ENCODE data around the gene AGXT2. TPM values are rescaled to one million over a fixed set of nuclear protein-coding genes. Genes with fewer than 3 reads are reported as not detected.
"Not testable (repeated sequence)": the region's sequence is repeated elsewhere in the genome, so short reads cannot be mapped to it uniquely, and the experiment has no call there.

AGXT2 gene
- total RNA-seq, 1 donor from 2014 or later, result not detected

DNA sequence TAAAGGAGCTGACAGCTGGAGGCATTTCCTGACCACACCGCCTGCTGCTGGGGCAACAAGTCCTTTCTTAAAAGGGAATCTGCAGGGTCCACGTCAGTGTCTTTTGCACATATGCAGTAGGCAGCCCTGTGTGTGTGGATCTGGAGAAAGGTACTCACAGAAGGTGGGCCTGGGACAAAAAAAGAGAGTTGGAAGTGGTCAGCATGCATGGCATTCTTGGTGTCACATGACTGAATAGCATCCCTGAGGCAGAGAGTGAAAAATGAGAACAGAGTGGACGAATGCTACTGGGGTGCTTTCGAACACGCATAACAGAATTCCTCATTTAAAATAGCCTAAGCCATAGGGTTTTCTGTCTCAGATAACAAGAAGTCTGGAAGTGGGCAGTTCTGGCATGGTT lies 71.4 kb downstream of the AGXT2 start:
- DNase-seq (ENCODE audit: low spot score), result no peak

DNA sequence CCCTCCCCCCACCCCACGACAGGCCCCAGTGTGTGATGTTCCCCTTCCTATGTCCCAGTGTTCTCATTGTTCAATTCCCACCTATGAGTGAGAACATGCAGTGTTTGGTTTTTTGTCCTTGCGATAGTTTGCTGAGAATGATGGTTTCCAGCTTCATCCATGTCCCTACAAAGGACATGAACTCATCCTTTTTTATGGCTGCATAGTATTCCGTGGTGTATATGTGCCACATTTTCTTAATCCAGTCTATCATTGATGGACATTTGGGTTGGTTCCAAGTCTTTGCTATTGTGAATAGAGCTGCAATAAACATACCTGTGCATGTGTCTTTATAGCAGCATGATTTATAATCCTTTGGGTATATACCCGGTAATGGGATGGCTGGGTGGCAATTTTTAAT lies 76.1 kb downstream of the AGXT2 start:
- not testable (repeated sequence) for DNase-seq (ENCODE audit: low spot score)

DNA sequence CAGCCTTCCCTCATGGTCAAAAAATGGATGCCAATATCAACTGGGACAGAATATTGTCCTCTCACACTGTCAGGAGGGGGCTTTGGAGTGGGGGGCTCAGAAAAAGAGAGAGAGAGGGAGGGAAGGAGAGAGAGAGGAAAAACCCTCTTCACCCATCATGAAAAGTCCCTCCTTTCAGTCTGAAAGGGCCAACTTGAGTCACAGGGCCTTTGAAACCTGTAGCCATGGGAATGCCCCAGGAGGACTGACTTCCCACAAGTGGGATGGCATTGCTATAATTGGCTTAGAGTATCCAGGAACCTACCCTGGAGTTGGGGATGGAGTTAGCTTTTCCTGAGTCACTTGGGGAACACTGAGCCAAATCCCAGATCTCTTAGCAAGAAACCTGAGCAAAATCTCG lies 77.2 kb downstream of the AGXT2 start:
- DNase-seq (ENCODE audit: low spot score), result no peak

DNA sequence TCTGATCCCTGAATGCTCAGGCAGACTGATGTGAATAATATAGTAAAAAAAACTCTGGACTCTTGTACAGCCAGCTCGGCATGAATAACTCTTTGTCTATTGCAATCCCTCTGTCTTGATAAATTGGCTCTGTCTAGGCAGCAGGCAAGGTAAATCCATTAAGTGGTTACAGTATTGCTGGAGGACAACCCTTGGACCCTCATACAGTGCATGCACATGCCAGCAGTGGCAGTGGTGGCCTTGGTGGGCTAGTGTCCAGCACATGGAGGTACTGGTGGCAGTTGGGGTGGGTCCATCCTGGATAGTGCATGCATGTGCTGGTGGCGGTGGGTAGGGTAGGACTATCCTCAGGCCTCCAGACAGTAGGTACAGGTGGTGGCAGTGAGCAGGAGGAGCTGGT lies 79.5 kb downstream of the AGXT2 start:
- DNase-seq (ENCODE audit: low spot score), result no peak

DNA sequence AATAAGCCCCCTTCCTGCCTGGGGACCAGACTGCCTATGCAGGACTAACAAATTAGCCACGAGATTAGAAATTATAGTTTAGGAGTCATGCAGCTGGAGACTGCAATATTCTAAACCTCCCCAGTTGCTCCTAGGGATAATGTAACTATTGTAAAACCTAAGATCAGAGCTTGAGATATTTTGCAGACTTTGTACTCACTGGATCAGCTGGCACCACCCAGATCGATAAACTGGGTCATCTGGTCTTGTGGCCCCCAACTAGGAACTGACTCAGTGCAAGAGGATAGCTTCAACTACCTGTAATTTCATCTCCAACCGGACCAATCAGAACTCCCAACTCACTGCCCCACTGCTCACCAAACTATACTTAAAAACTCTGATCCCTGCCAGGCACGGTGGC lies 80.2 kb downstream of the AGXT2 start:
- DNase-seq (ENCODE audit: low spot score), result no peak

DNA sequence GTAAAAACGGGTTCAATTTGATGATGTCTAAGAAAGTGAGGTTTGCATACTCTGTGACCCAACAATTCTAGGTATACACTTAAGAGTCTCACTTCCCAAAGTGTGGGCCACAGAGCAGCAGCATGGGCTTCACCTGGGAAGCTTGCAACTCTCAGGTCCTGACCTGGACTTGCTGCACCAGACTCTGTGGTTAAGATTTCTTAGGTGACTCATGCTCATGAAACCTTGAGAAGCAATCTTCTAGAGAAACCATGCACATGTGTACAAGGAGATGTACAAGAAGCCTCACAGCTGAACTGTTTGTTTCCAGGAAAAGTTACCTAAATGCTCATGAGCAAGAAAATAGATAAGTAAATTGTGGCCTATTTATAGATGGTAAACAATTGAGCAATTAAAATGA lies 88.4 kb downstream of the AGXT2 start:
- no peak for DNase-seq (ENCODE audit: low spot score)

DNA sequence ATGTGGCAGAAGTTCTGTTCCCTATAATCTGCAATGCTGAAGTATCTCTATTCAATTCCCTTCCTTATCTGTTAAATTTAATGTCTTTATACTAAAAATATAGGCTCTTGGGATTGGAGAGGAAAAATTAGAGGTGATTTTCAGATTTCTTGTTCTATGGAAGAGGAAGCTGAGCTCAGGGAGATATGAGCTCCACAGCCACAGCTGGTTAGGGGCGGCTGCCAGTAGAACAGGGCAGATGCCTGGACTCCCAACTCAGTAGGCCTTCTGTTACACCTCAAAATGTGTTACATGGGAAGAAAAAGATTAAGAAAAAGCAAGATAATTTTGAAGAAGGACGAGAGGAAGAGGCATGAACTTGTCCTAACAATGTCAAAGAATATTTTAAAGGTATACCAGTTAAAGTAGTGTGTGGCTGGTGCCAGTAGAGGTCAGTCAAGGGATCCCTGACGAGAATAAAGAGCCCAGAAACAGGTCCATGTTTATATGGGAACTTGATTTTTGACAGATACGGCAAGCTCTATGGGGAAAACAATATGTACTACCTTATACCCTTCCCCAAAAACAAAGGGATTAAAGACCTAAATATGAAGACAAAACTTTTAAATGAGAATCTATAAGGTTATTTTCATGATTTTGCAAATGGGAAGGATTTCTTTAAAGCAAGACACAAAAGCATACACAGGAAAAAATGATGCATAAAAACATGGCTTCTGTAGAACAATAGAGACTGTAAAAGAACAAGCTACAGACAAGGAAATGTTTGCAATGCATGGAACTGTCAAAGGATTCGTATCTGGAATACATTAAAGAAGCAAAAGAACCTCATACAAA lies 89.7 kb downstream of the AGXT2 start:
- DNase-seq (ENCODE audit: low spot score), result no peak

DNA sequence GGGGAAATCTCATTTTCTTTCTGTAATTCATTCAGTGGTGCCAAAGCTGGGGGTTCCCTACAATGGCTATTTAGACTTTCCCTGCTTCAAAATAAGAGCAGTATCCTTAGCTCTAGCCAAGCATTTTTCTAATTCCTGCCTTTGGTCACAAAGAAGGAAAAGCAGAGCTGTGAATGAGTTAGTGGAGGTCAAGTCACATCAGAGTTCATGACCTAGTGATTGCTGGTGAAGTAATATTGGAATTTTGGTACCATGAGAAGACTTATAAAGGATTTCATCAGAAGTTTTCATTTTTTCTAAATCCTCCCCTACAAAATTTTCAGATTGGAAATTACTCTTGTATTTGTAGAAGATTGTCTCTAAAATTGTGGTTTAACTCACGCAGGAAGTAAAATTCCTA lies 90.4 kb downstream of the AGXT2 start:
- no peak for DNase-seq (ENCODE audit: low spot score)

Other genes with a start within 250 kb of the AGXT2 start
- gene TTC23L, start 208.8 kb downstream of the AGXT2 start, total RNA-seq, result not detected
- 16.1 TPM for gene RAD1, start 132.4 kb downstream of the AGXT2 start, total RNA-seq
- gene BRIX1, start 132.2 kb downstream of the AGXT2 start, total RNA-seq, result 25.4 TPM
- gene DNAJC21, start 118.4 kb downstream of the AGXT2 start, total RNA-seq, result 34.9 TPM
- 2.4 TPM for gene PRLR, start 182.5 kb upstream of the AGXT2 start, total RNA-seq